ENCODE data around the gene TMEM94.
A peak's percentile ranks its signal among the peaks of the same experiment; 100 is the strongest.
"Not testable (repeated sequence)": the region's sequence is repeated elsewhere in the genome, so short reads cannot be mapped to it uniquely, and the experiment has no call there.

TMEM94 gene

DNA sequence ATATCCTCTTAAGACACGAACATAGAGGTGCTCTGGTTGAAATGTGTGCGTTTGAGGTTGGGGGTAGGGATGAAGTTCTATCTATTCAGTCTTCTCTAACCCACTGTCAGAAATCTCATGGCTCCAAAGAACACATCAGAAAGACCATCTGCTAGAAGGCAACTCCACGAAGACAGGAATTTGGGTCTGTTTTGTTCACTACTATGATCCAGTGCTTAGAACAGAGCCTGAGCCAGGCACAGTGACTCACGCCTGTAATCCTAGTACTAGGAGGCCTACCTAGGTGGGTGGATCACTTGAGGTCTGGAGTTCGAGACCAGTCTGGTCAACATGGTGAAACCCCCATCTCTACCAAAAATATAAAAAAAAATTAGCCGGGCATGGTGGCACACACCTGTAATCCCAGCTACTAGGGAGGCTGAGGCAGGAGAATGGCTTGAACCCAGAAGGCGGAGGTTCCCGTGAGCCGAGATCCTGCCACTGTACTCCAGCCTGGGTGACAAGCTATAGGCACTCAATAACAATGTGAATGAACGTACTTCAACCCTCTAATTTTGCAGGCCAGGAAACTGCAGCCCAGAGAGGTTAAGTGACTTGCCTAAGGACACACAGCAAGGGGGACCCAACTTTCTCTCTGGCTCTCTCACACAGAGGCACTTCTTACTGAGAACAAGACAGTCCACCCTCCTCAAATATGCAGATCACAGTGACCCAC lies 56.6 kb downstream of the TMEM94 start:
- no peak for DNase-seq

DNA sequence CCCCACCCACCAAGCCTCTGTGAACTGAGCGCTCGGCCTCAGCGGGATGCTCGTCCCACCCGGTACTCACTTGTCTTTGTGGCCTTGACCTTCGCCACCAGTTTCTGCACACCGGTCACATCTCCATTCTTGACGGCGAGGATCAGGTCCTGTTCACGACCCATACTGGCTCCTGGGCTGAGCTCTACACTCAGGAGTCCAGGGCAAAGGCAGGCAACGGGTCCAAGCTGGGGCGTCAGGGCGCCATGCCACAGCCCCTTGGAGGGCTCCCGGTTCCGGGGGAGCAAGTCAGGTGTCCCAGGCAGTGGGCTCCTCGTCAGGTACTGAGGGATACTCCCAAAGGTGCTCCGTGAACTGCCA lies 57.2 kb downstream of the TMEM94 start:
- DNase-seq: no peak

DNA sequence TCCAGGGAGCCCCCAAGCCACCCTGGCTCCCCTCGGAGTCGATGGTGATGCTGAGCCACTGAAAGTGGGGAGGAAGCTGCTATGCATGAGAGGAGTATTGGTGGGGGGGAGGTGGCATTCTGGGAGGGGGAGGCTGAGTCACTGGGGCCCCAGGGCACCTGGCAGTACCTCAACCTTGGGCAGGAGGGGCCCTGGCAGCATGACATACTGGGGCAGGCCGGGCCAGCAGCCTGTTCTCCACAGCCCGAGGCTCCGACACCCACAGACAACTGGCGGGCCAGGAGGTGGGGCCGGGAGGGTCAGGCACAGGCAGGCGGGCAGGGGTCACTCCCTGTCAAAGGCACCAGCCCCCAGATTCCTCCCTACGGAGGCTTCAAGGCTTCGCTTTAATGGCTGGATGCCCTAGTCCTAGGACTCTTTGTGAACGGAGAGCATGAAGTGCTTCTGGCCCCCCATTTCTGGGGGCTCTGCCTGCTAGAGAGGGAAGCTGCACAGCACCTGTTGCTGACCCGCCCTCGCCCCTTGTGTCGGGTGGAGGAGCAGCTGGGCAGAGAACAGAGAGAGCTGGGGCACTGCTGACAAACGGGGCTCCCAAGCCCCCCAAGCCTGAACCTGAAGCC lies 58.0 kb downstream of the TMEM94 start:
- peak; percentile 29 to 40 for DNase-seq

DNA sequence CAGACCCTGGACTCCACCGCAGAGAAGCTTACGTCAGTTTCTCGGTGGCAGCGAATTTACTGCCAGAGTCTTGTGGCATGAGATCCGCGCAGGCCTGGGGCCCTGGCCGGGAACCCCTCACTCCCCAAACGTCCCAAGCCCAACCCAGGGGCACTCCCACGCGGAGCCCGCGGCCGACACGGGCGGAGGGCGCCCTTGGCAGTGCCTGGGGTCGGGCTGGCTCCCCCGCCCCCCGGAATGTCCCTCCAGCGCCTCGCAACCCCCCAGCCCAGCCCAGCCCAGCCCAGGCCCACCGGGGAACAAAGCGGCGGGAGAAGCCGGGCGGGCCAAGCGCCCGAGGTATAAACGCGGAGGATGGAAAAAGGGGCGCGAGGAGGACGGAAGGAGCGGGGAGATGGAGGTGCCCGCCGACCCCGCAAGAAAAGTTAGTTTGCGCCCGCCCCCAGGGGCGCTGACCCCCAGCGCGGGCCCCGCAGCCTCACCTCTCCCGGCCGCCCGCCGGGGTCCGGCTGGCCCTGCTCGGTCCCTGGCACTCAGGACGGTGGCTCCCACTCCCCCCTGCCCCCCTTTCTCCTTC lies 58.6 kb downstream of the TMEM94 start:
- peak; percentile 33 to 39 for DNase-seq

- peak; percentile 93 to 95 for DNase-seq
These were observed 59.2 kb downstream of the TMEM94 start, which contains the start of gene CASKIN2 for GRCh38 chr17:75515496-75516254. TSS of gene CASKIN2 (minus strand) at chr17:75515537. CDS start at chr17:75513804, 1,733 bp downstream.

- peak; percentile 97 for DNase-seq
These were observed 59.8 kb downstream of the TMEM94 start, which contains the start of gene TSEN54 for GRCh38 chr17:75516255-75516618. TSS of gene TSEN54 (plus strand) at chr17:75516528. CDS start at chr17:75516561, 33 bp downstream.

DNA sequence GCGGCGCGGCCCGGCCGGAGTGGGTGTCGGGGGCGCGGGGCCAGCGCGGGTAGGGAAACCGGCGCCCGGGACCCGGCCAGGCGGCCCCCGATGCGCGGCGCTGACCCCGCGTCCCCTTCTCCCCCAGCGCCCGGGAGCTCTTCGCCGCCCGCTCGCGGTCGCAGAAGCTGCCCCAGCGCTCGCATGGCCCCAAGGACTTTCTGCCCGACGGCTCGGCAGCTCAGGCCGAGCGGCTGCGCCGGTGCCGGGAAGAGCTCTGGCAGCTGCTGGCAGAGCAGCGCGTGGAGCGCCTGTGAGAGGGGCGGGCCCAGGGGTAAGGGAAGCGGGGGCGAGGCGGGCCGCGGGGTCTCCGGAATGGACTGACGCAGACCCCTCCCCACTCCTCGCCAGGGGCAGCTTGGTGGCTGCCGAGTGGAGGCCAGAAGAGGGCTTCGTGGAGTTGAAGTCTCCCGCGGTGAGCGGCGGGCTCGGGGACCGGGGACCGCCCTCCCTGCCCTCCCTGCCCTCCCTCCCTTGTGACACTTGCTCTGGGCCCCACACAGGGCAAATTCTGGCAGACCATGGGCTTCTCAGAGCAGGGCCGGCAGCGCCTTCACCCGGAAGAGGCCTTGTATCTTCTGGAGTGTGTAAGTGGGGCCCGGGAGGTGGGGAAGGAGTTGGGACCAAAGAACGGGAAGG lies 60.3 kb downstream of the TMEM94 start:
- DNase-seq: peak; percentile 59 to 68

DNA sequence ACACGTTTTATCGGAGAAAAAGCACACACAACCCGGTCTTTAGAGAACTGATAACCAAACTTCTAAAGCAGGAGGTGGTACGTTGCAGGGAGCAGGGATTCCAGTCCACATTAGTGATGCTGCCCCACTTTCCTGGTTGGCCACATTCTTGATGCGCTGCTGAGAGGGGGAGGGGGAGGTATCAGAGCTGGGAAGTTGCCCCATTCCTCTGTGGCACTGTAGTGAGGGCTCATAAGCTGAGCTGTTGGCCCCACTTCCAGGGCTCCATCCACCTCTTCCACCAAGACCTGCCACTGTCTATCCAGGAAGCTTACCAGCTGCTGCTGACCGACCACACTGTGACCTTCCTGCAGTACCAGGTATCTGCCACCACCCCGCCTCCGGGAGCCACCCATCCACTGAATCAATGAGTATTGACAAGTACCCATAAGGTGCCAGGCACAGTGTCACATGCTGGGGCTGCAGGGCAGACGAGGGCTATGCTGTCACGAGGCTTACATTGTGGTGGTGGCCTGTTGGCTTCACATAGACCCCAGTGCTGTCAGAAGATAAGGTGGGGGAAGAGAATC lies 60.9 kb downstream of the TMEM94 start:
- peak; percentile 58 to 60 for DNase-seq

GRCh38 chr17:75518201-75518600 lies 61.8 kb downstream of the TMEM94 start:
- DNase-seq: no peak

GRCh38 chr17:75518983-75519537 lies 62.6 kb downstream of the TMEM94 start:
- no peak for DNase-seq

GRCh38 chr17:75520413-75520812 lies 64.0 kb downstream of the TMEM94 start:
- not testable (repeated sequence) for DNase-seq

DNA sequence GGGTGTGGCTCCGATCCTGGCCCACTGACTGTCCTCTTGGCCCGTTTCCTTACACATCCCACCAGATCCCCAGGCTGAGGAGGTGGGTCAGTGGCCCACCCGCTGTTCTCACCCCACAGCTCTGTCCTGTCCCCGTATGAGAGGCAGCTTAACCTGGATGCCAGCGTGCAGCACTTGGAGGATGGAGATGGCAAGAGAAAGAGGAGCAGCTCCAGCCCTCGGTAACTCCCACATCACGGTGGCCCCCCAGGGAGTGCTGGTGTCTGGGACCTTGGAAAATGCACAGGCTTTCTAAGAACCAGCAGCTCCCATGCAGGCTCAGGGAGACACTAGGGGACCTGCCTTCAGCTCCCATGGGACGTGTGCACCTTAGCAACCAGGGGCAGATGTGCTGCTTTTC lies 64.9 kb downstream of the TMEM94 start:
- DNase-seq: no peak

GRCh38 chr17:75521951-75522727 lies 65.7 kb downstream of the TMEM94 start:
- no peak for DNase-seq

GRCh38 chr17:75523647-75524046 lies 67.2 kb downstream of the TMEM94 start:
- no peak for DNase-seq

GRCh38 chr17:75524269-75524969 lies 68.0 kb downstream of the TMEM94 start:
- DNase-seq: no peak

GRCh38 chr17:75524970-75525805 lies 68.8 kb downstream of the TMEM94 start, which contains the start of gene LLGL2:
TSS of gene LLGL2 (plus strand) at chr17:75525697. CDS start at chr17:75543427, 17,730 bp downstream.
- DNase-seq: peak; percentile 79 to 86

DNA sequence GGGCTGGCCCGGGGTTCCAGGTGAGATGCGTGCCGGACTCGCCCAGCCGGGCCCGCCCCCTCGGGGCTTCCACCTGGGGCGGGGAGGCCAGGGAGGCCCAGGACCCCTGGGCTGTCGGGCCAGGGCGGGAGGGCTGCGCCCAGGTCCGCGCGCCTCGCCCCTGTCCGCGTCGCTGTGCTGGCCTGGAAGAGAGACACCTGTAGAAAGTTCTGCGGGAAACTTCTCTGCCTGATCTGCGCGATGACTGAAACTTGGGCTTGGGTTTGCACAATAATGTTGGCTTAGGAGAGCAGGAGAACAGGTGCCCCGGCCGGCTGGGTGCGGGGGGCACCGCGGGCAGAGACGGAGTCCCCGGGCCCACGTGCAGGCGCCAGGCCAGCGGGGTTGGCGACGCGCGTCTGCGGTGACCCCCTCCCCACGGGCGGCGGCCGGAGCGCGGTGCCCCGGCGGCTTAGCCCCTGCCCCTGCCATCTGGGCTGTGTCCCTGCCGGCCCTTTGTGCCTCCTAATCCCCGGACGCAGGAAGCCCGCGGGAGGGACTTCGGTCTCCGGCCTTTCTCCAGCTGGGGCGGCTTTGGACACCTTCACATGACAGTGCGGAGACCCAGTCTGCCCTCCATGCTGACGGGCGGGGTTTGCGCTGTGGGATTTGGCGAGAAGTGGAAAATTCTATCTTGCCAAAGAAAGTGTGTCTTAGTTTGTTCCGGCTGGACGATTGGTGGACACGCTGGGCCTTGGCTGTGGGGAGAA lies 69.5 kb downstream of the TMEM94 start:
- peak in 1 of 2 experiments; percentile 29 for DNase-seq

DNA sequence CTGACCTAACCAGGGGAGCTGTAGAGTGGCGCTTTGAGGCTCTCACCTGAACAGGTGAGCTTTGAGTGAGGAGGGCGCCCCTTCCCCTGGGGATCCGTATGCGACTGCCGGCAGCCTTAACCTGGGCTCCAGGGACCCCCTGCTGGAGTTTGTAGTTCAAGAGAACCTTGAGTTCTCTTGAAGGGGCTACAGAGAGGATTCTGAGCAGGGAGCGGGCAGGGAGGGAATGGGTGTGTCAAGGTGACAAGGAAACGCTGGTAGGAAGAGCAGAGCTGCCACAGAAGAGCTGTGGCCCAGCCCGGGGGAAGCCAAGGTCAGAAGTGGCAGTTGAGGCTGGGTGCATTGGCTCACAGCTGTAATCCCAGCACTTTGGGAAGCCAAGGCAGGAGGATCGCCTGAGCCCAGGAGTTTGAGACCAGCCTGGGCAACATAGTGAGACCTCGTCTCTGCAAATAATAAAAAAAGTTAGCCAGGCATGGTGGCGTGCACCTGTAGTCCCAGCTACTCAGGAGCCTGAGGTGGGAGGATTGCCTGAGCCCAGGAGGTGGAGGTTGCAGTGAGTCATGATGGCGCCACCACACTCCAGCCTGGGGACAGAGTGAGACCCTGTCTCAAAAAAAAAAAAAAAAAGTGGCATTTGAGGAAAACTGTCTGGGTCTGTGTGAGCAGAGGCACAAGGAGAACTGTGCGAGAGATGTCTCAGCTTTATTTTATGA lies 70.3 kb downstream of the TMEM94 start:
- DNase-seq: no peak
